HCT116 (cell line): ENCODE results near the gene PRPF31. TPM values are rescaled to one million over a fixed set of nuclear protein-coding genes. Genes with fewer than 3 reads are reported as not detected.

ENCODE experiments used
- ATAC-seq: fragments of 200-7000 bp; cut with Tn5 transposase; 2 replicates; pipeline ENCODE4 v1.9.1; 2020; ENCODE audit warnings: mild to moderate bottlenecking, moderate library complexity
- BruUV-seq: library from RNA; stranded (reverse); fragments of 400-500 nt; replicated peaks from 2 replicates; lab custom pipeline; 2021; lab: Mats Ljungman, UMichigan
- CTCF ChIA-PET: fragments of 300-600 bp; sonication (Branson Sonifier 250); formaldehyde crosslinking; loops from one replicate; lab custom pipeline; 2021; ENCODE audit warnings: antibody characterized with exemption; lab: Charles Lee
- POLR2A ChIA-PET: fragments of 300-600, 350-600 bp; sonication (Branson Sonifier 250); formaldehyde crosslinking; loops from one replicate; lab custom pipeline; 2021; ENCODE audit warnings: antibody characterized with exemption; lab: Charles Lee
- RAD21 ChIA-PET, 2 experiments: fragments of 300-600 bp; sonication (Branson Sonifier 250); formaldehyde crosslinking; loops; one replicate each; lab custom pipeline; 2023; ENCODE audit warnings: low total read pairs in 2 of 2; ENCODE audit not compliant: uncharacterized antibody in 2 of 2, unreplicated experiment in 2 of 2, low non-redundant PET in 1 of 2; lab: Charles Lee
- DNase-seq: peaks from one replicate; pipeline ENCODE4 v3.0.0-alpha.2; 2010; ENCODE audit warnings: low read depth, low spot score
- H2AFZ ChIP-seq: fragments of 200-600 bp; shearing (Covaris generic), sonication (generic); 2 replicates; pipeline ENCODE4 v1.6.1; 2017; ENCODE audit warnings: low read depth, mixed run types, mixed read lengths, antibody characterized with exemption, low read length; ENCODE audit not compliant: poor library complexity, severe bottlenecking
- H3K27ac ChIP-seq: 2 replicates; pipeline ENCODE4 v1.5.1; 2012; ENCODE audit warnings: low read depth, low read length
- H3K27me3 ChIP-seq: fragments of 200-600 bp; sonication (generic); 2 replicates; pipeline ENCODE4 v1.6.1; 2016; ENCODE audit warnings: mixed run types, low read length, mixed read lengths; ENCODE audit not compliant: insufficient read depth
- H3K36me3 ChIP-seq, 2 experiments: fragments of 200-500 bp in 1 of 2; fragments of 200-600 bp in 1 of 2; sonication (Bioruptor generic) in 1 of 2; sonication (generic) in 1 of 2; 2 replicates each; pipeline versions ENCODE4 v1.5.1 to v1.6.1; 2014 to 2016; ENCODE audit warnings: low read length in 2 of 2, inconsistent platforms in 1 of 2, mixed read lengths in 1 of 2, mixed run types in 1 of 2; ENCODE audit not compliant: insufficient read depth in 2 of 2, control insufficient read depth in 1 of 2
- H3K4me1 ChIP-seq, 2 experiments: fragments of 200-600 bp in 1 of 2; sonication (generic) in 1 of 2; 2 replicates each; pipeline versions ENCODE4 v1.5.1 to v1.6.1; 2012 to 2017; ENCODE audit warnings: low read length in 2 of 2, inconsistent platforms in 1 of 2, mild to moderate bottlenecking in 1 of 2, mixed read lengths in 1 of 2, mixed run types in 1 of 2, moderate library complexity in 1 of 2; ENCODE audit not compliant: insufficient read depth in 2 of 2, control insufficient read depth in 1 of 2
- H3K4me2 ChIP-seq: fragments of 200-600 bp; sonication (generic); 2 replicates; pipeline ENCODE4 v1.6.1; 2017; ENCODE audit warnings: mixed run types, low read length, mixed read lengths
- H3K4me3 ChIP-seq, 2 experiments: fragments of 200-600 bp in 1 of 2; sonication (generic) in 1 of 2; replicated peaks in 1 of 2; 2 replicates each; pipeline ENCODE4 v1.5.1; 2011 to 2016; ENCODE audit warnings: low read length in 2 of 2, control low read depth in 1 of 2, low read depth in 1 of 2, mild to moderate bottlenecking in 1 of 2, mixed read lengths in 1 of 2, mixed run types in 1 of 2
- H3K79me2 ChIP-seq: fragments of 200-600 bp; sonication (generic); 2 replicates; pipeline ENCODE4 v1.6.1; 2017; ENCODE audit warnings: mild to moderate bottlenecking, mixed run types, low read length, moderate library complexity, mixed read lengths; ENCODE audit not compliant: insufficient read depth
- H3K9ac ChIP-seq: fragments of 200-600 bp; sonication (generic); 2 replicates; pipeline ENCODE4 v1.6.1; 2016; ENCODE audit warnings: low read length, mixed read lengths
- H3K9me2 ChIP-seq: fragments of 200-600 bp; sonication (generic), shearing (Covaris generic); 2 replicates; pipeline ENCODE4 v1.6.1; 2017; ENCODE audit warnings: mixed run types, mild to moderate bottlenecking, moderate library complexity; ENCODE audit not compliant: insufficient read depth
- H3K9me3 ChIP-seq, 2 experiments: fragments of 200-500 bp in 1 of 2; fragments of 200-600 bp in 1 of 2; sonication (Bioruptor generic) in 1 of 2; sonication (generic) in 1 of 2; 2 replicates each; pipeline ENCODE4 v1.6.1; 2014 to 2017; ENCODE audit warnings: low read length in 2 of 2, mixed read lengths in 2 of 2, inconsistent platforms in 1 of 2, low read depth in 1 of 2, mild to moderate bottlenecking in 1 of 2, mixed run types in 1 of 2, moderate library complexity in 1 of 2; ENCODE audit not compliant: control insufficient read depth in 1 of 2, insufficient read depth in 1 of 2
- H4K20me1 ChIP-seq: fragments of 200-600 bp; sonication (generic), shearing (Covaris generic); 2 replicates; pipeline ENCODE4 v1.6.1; 2017; ENCODE audit warnings: mixed run types, mild to moderate bottlenecking, moderate library complexity; ENCODE audit not compliant: insufficient read depth
- CBX3 ChIP-seq: IDR thresholded peaks from 2 replicates; pipeline ENCODE4 v1.6.1; 2012; ENCODE audit warnings: low read depth
- ELF1 ChIP-seq: IDR thresholded peaks from 2 replicates; pipeline ENCODE4 v1.6.1; 2012; ENCODE audit warnings: low read depth, borderline replicate concordance
- EZH2 ChIP-seq: fragments of 200-600 bp; sonication (generic); IDR thresholded peaks from 2 replicates; pipeline ENCODE4 v1.6.1; 2017; ENCODE audit warnings: antibody characterized with exemption, mixed run types
- FOSL1 ChIP-seq: IDR thresholded peaks from 2 replicates; pipeline ENCODE4 v1.6.1; 2012; ENCODE audit warnings: low read depth
- JUND ChIP-seq: IDR thresholded peaks from 2 replicates; pipeline ENCODE4 v1.6.1; 2012
- MAX ChIP-seq: IDR thresholded peaks from 2 replicates; pipeline ENCODE4 v1.6.1; 2012
- POLR2A ChIP-seq: IDR thresholded peaks from 2 replicates; pipeline ENCODE4 v1.7.0; 2011; ENCODE audit warnings: borderline replicate concordance; ENCODE audit not compliant: insufficient read depth, insufficient read length; ENCODE audit errors: extremely low read depth
- RAD21 ChIP-seq: IDR thresholded peaks from 2 replicates; pipeline ENCODE4 v1.6.1; 2012; ENCODE audit warnings: low read depth, mild to moderate bottlenecking
- REST ChIP-seq: IDR thresholded peaks from 2 replicates; pipeline ENCODE4 v1.6.1; 2012; ENCODE audit warnings: low read depth
- SIN3A ChIP-seq: IDR thresholded peaks from 2 replicates; pipeline ENCODE4 v1.6.1; 2012; ENCODE audit warnings: low read depth
- SRF ChIP-seq: IDR thresholded peaks from 2 replicates; pipeline ENCODE4 v1.6.1; 2012; ENCODE audit warnings: low read depth
- ZBTB33 ChIP-seq: IDR thresholded peaks from 2 replicates; pipeline ENCODE4 v1.6.1; 2011; ENCODE audit warnings: mild to moderate bottlenecking, low read length, moderate library complexity; ENCODE audit not compliant: insufficient replicate concordance; ENCODE audit errors: extremely low read depth
- ZNF274 ChIP-seq: fragments of 200-500 bp; sonication (Bioruptor generic); IDR thresholded peaks from 2 replicates; pipeline ENCODE4 v1.6.1; 2014; ENCODE audit warnings: mild to moderate bottlenecking, low read depth, low read length, inconsistent platforms
- intact Hi-C: fragments of 100-400 bp; cut with micrococcal nuclease; formaldehyde crosslinking; loops from 2 replicates; pipeline ENCODE4 v1.10.0; 2022
- total RNA-seq: library from RNA; stranded (reverse); gene quantifications from one replicate; pipeline ENCODE4 v1.2.1, GENCODE V29; 2021; ENCODE audit not compliant: unreplicated experiment

Gene PRPF31
- total RNA-seq, 1 experiment from 2014 or later: 99.0 TPM

- Histone ChIP-seq H3K36me3 (peaks cover 0 to 18% of the 10 kb centered on the region in 2 experiments; a peak in 2 of 4 replicates), H3K9me3 (no peaks in the 10 kb centered on the region), H3K4me3 (peak overlapping the region; percentile 89 to 91), H3K9me2 (no peaks in the 10 kb centered on the region), H3K4me2 (peak overlapping the region; percentile 81), H3K27me3 (no peaks in the 10 kb centered on the region), H2AFZ (no peak overlapping the region), H3K4me1 (peaks cover 8 to 19% of the 10 kb centered on the region in 2 experiments; a peak in 3 of 4 replicates), H3K27ac (peak overlapping the region; percentile 60), H3K9ac (peak overlapping the region; percentile 80), H3K79me2 (peaks cover 41% of the 10 kb centered on the region), H4K20me1 (no peaks in the 10 kb centered on the region)
- intact Hi-C loops: loop anchor here (1.0 to 5.0 kb wide), 2 partner anchors 12 to 272 kb away; partner anchors contain the start of gene NDUFA3
- DNase-seq (no peak), ATAC-seq (no peak)
- RAD21 ChIA-PET: no interaction called here
- CTCF ChIA-PET: interaction anchor here (1.4 kb wide), 1 partner anchor 278 kb away, joined by 3 read pairs; no protein-coding TSS in a partner anchor
- TF ChIP-seq JUND (no peak), POLR2A (no peak), ZBTB33 (no peak), REST (no peak), SRF (no peak), MAX (no peak), ZNF274 (no peak), RAD21 (no peak), SIN3A (no peak), FOSL1 (no peak), CBX3 (no peak), ELF1 (no peak), EZH2 (no peak)
- no TSS peak for BruUV-seq
- POLR2A ChIA-PET: interaction anchor here (0.9 to 1.7 kb wide), 4 partner anchors 9 to 22 kb away, joined by 3 to 21 read pairs (median 6); partner anchors contain the start of genes CNOT3 and NDUFA3
These were observed 1.0 kb upstream of the PRPF31 start for GRCh38 chr19:54114340-54115108.
